GM12874 (cell line): ENCODE data around the gene GRID2.

Source experiments
- CTCF ChIP-seq: IDR thresholded peaks from 2 replicates; pipeline ENCODE4 v1.5.1; 2011; ENCODE audit warnings: low read depth, mild to moderate bottlenecking, control low read depth, low read length, moderate library complexity; ENCODE audit not compliant: insufficient read depth

GRID2 gene

GRCh38 chr4:93147524-93148212 is 843.9 kb downstream of the GRID2 start:
- TF ChIP-seq CTCF, result no peak

GRCh38 chr4:93152491-93152890 is 848.7 kb downstream of the GRID2 start:
- TF ChIP-seq CTCF, result no peak

GRCh38 chr4:93157986-93158385 is 854.2 kb downstream of the GRID2 start:
- TF ChIP-seq CTCF, result 0 out of 2 replicates have a peak, but pooled peaks have one; percentile 11

GRCh38 chr4:93168053-93168452 is 864.3 kb downstream of the GRID2 start:
- no peak for TF ChIP-seq CTCF

GRCh38 chr4:93169966-93170365 is 866.2 kb downstream of the GRID2 start:
- no peak for TF ChIP-seq CTCF

- no peak for TF ChIP-seq CTCF
Measured at GRCh38 chr4:93174598-93174997, 870.8 kb downstream of the GRID2 start.

GRCh38 chr4:93178279-93178678 is 874.5 kb downstream of the GRID2 start:
- no peak for TF ChIP-seq CTCF

GRCh38 chr4:93179044-93179443 is 875.3 kb downstream of the GRID2 start:
- TF ChIP-seq CTCF, result no peak
